ENCODE results near the gene SNAPC2.
"Not testable (repeated sequence)": the region's sequence is repeated elsewhere in the genome, so short reads cannot be mapped to it uniquely, and the experiment has no call there.

SNAPC2 gene

DNA sequence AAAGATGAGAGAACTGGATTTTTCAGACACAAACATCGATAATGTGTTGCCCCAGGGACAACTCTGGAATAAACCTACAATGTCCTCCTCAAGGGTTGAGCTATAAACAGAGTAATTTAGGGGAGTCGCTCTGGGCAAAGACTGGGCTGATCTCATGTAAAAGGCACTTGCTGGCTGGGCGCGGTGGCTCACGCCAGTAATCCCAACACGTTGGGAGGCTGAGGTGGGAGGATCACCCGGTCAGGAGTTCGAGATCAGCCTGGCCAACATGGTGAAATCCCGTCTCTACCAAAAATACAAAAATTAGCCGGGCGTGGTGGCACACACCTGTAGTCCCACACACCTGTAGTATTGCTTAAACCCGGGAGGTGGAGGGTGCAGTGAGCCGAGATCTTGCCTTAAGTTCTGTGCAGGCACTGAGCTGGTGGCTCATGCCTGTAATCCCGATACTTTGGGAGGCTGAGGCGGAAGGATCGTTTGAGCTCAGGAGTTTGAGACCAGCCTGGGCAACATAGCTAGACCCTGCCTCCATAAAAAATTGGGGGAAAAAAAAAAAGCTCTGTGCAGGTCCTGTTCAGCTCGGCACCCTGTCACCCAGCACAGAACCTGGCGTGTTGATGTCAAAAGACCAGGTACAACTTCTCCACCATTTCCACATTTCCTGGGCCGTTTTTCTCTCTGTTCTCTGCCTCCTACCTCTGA is 21.9 kb downstream of the SNAPC2 start:
- DNase-seq = no peak

DNA sequence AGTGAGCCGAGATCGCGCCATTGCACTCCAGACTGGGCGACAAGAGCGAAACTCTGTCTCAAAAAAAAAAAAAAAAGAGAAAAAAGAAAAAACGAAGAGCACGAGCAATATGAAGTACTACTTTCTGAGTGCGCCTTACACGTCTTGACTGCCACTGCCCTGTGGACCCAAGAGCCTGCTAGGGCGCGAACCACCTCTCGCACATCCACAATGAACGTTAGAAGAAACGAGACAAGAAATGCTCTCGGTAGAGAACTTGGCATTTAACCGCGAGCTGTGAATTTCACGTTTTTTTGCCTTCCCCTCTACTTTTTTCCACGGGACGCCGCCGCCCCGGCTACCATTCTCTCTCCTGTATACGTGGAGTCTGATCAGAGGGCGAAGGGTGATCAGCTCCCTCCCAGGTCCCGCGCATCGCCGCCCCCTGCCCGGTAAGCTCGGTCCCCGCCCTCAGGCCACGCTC is 22.9 kb downstream of the SNAPC2 start:
- DNase-seq = no peak

DNA sequence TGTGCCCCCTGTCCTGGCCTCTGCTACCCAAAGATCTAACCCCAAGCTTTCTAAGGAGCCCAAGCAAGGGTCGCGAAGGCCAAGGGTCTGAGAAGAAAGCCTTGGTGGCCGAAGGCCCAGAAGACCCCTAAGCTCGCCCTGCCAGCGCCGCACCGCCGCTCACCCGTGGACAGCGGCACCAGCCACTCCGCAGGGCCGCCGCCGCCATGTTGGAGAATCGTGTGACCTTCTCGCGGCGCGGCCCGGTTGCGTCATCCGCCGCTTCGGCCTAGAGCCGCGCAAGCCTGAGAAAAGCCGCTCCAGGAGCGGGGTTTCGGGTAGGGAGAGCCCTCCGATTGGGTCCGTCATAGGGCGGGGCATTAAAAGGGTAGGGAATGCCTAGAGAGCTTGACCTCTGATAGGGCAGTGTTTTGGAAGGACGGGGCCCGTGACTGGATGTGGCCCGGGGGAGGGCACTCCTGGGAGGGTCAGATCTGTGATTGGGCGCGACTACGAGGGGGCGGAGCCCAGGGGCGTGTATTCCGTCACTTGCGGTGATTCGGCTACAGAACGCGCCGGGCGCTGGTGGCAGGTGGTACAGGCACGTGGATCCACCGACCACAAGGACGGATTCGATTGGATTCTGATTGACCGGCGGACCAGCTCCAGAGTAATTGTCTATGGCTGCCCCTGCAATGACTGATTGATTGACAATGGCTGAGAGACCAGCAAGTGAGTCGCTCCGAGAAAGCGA is 23.5 kb downstream of the SNAPC2 start, which contains the start of gene TIMM44:
Gene TIMM44 (minus strand): TSS at position 223 of the 733 bp plus-strand sequence. CDS start 15 bp downstream, at position 208.
- DNase-seq = peak; percentile 99 to 100

DNA sequence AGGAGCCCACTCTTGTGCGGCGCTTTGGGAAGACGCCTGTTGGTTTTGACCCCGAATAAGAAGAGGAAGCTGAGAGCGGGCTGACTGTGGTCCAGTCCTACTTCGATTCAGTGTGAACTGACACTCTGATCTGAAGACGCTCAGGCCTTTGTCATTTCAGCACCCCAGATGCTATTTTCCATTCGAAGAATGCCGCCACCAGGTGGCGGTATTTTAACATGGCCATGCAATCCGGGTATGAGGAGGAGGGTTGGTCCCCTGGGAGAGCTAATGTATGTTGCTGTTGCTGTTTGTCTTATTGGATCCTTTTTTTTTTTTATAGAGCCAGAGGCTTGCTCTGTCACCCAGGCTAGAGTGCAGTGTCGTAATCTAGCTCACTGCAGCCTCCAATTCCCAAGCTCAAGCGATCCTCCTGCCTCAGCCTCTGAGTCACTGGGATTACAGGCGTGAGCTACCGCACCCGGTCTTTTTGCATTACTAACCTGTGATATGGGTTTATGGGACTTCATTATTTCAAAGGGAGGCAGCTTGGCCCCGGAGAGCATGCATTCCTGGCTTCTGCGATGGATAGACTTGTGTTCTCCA is 24.1 kb downstream of the SNAPC2 start:
- peak; percentile 92 to 96 for DNase-seq

DNA sequence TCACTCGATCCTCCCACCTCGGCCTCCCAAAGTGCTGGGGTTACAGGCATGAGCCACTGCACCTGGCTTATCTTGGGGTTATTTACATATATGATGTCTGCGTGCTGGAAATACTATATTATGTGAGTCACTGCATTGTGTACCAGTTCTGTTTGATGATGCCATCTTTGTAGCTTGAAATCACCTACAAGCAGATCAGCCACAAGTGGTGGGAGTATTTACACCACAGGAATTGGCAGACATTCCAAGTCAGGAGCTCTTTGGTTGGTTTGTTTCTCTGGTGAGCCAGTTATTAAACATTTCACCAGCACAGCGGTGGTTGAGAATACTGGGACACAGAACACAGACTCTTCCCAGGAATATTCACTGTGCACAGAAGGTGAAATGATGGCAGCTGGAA is 27.8 kb downstream of the SNAPC2 start:
- no peak for DNase-seq

DNA sequence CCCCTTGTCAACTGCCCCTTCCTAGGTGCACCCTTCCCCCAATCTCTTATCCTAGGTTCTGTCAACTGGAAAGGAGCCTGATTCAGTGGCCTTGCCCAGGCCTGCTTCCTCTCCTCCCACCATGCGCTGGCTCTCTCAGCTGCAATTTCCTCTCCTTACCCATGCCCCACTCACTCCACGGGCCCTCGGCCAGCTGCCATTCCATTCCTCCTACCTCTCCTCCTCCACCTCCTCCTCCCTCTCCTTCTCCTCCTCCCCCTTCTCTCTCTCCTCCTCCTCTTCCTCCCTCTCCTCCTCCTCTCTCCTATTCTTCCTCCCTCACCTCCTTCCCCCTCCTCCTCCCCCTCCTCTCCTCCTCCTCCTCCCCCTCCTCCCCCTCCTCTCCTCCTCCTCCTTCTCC is 32.9 kb downstream of the SNAPC2 start:
- DNase-seq = no peak

DNA sequence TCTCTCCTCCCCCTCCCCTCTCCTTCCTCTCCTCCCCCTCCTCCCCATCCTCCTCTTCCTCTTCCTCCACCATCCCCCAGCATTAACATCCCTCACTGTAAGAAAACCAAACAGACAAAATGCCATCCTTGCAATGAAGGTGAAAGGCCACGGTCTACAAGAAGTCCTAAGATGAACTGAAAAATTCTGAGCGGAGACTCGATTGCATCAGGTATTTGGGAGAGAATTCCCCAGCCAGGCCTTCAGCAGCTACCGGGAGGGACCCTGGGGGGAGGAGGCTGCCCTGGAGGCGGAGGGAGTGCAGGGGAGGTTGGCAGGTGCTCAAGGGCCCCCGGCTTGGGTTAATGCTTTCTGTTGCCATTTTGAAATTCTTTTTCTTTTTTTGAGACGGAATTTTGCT is 33.4 kb downstream of the SNAPC2 start:
- no peak for DNase-seq

DNA sequence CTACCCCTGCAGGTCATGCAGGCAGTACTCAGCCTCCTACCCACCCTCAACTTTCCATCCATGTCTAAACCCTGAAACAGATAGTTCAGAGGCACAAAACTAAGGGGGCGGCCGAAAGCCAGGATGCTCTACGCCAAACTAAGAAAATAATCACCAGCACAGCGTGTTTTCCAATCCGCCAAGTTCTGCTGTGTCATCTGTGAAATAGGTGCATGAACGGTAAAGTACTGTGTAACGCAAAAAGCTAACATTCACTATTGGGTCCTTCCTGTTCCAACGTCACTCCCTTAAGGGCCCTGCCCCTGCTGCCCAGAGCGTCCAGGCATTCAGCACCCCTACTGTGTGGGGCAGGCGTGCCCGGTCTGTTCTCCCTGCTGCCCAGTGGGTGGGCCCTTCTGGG is 35.6 kb downstream of the SNAPC2 start:
- no peak for DNase-seq

DNA sequence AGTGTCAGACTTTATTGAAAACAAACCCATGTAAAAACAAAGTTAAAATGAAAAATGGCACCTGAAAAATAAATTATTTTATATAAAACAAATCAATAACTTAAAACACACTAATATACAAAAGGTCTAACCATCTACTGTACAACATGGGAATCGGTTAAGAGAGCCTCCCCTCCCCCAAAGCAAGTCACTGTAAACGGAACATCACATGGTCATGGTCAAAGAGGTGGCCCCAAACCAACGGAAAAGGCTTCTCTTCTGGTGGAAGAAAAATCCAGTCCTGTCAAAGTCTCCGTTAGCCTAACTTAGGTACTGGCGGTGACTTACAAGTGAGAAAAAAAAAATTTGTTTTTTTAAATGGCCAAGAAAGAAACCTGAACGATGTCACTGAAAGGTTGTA is 39.1 kb downstream of the SNAPC2 start:
- DNase-seq = no peak

DNA sequence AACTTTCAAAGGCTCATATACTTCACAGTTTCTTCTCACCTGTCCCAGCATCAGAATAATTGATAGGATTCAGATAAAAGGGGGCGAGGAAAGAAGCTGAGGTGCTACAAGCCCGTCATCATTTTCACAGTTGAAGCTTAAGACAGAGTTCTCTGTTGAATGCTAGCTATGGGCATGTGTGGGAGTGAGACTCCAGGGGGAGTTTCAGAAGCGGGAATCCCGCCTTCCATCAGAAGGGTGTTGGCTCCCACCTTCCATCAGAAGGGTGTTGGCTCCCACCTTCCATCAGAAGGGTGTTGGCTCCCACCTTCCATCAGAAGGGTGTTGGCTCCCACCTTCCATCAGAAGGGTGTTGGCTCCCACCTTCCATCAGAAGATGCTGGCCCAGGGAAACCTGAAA is 40.9 kb downstream of the SNAPC2 start:
- not testable (repeated sequence) for DNase-seq

DNA sequence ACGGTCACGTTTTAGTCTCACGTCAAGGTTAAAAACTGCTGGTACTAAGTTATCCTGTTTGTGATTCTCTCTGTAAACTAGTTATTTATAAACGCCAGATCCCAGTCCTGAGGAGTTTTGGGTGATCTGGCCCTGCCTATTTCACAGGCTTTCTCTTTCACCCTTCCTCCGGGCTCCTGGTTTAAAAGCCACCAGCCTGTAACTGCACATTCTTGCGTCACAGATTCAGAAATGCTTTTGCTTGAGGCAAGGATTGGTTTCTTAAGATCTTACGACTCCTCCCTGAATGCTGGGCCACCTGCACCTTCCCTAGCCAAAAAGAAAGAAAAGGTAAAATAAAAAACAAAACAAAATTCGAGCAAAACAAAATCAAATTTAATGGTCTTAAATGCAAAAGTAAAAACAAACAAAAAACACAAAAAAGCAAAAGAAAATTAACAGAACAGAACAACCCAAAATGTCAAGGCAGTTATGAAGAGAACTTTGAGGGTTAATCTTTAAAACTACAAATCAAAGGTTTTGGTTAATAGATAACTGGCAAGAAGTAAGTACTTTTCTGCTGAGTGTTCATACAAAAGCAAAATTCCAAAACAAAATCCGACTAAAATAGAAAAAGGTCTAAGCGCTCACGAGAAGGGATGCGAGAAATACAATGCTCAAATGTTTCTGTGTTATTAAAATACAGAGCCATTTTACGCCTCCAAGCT is 41.9 kb downstream of the SNAPC2 start:
- DNase-seq = no peak

DNA sequence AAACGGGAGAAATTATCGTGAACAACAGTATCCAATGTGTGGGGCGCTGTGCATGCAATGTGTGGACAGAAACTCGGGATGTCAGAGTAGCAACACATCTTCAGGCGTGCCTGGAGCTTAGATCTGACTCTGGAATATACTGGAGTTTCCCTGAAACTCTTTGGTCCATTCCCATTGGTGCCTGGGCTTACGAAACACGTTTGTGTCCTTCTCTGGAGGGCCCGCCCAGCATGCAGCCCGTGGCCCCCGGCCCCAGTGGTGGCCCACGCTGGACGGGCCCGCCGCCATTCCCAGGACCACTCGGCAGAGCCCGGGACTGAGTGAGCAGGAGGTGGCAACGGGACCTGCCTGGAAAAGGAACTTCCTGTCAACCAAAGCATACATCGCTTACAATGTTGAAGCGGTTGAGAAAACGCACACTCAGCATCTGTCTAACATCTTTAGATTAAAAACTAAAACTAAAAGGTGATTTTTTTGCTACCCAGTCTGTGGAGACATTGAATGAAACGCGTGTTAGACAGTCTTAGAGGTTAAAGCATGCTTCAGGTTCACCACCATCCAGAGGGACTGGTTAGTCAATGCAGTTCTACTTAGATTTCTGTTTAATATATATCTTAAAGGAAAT is 42.6 kb downstream of the SNAPC2 start:
- no peak for DNase-seq

DNA sequence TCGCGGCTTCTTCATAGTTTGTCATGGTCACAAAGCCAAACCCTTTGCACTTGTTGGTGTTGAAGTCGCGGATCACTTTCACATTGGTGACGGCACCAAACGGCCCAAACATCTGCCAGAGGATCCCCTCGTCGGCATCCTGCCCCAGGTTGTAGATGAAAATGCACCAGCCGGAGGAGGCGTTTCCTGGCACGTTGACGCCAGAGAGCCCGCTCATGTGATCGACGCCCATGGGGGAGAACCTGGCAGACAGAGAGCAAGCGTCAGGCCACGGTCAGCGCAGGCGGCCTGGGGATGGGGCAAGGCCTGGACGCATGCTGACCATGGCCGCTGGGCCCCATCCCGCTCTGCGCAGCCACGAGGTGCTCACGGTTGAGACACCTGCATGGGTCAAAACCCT is 43.4 kb downstream of the SNAPC2 start:
- DNase-seq = no peak

DNA sequence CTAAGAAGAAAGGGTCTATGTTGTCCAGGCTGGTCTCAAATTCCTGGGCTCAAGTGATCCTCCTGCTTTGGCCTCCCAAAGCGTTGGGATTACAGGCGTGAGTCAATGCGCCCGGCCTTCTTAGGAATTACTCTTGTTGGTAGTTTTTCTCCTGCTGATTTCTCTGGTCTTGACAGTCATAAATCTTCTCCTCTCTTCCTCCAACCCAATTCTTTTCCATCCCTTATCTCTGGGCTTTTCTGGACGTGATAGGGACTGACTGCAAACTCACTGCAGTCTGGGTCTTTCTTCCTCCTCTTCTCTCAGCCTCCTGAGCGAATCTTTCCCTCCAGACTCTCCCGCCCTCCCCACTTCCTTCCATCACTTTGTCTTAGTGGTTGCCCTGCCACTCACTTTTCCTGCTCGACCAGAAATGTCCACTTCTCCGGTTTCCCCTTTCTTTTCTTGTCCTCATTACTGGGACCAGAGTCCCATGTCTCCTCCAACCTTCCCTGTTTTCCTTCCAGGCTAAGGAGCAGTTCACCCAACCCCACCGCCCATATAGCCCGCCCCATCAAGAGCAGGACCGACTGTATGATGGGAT is 45.2 kb downstream of the SNAPC2 start:
- no peak for DNase-seq

DNA sequence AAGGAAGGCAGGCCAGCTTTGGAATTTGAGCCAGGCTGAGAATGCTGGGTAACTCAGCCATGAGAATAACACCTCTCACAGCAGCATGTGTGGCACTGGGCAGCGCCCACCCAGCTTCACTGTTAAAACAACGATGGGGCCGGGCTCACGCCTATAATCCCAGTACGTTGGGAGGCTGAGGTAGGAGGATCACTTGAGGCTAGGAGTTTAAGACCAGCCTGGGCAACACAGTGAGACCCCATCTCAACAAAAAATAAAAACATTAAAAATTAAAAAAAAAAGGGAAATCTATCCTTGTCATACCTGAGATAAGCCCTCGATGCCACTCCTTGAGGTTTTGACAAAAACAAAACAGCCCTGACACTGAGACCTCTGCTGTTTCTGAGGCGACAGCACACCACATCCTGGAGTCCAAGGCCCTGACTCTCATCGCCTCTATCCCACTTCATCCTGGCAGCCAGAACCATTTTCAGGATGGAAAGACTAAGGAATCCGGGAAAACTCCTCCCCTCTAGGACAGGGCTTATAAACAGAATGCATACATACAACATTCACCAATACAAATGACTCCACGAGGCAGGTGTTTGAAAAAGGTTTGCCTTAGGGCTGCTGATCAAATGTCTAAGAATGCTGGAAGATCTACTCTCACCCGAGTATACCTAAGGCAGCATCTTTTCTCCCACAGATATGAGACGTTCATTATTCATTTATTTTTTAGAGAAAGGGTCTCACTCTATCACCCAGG is 46.0 kb downstream of the SNAPC2 start:
- no peak for DNase-seq

DNA sequence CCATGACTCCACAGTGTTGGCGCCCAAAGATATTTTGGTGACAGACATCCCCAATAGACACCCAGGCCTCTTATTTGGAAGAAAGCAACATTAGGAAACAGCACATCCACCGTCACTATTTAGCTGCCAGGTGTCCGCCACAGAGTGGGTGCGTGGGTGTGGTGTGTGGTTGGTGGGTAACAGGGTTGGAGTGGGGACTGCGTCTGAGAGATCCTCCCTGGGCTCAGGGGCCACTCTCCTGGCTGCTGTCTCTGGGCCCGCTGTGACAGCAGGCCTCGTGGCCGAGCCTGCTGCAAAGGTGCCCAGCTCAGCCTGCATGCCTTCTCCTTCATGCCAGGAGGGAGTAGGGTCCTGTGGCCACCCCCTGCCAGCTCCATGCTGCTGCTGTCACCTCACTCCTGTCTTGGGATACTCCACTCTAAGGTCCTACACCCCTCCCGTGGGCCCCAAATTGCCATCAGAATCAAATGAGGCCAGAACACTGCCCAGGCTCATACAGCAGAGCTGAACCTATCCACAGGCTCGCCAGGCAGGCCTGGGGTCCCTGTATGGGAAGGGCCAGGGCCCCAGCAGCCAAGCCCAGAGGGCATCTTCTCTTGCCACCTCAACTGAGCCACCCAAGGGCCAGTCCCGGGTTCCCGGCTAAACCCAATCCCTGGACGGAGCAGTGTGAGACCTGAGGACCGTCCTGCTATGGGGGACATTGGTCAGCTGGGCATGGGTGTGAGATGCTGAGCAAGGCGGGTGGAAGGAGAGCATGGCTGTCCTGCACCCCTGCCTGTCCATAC is 48.1 kb downstream of the SNAPC2 start:
- DNase-seq = no peak

DNA sequence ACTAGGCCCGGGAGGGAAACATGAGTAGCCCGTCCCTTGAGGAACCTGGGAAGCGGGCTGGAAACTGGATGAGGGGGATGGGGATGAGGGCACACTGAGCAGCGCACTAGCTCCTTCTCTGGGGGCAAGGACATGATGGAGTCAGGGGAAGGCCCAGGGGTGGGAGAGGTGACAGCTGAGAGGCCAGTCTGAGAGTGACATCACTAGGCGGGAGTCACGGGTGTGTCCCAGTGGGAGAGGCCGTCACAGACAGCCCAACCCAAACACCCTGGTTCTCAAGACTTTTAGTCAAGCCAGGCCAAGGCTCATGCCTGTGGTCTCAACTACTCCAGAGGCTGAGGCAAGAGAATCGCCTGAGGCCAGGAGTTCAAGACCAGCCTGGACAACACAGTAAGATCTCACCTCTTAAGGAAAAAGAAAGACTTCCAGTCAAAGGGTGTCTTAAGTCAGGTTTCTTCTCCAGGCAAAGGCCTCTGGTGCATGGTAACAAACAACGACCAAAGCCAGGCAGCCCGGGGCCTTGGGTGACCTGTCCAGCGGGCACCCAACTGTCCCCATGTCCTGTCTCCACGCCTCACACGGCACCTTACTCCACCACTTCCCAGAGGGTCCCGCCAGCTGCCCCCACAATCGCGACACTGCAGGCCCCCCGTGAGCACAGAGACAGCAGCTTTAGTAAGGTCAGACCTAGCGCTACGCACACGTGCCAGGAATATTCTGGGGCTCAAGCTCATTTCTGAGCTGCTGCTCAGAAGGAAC is 48.8 kb downstream of the SNAPC2 start:
- no peak for DNase-seq

DNA sequence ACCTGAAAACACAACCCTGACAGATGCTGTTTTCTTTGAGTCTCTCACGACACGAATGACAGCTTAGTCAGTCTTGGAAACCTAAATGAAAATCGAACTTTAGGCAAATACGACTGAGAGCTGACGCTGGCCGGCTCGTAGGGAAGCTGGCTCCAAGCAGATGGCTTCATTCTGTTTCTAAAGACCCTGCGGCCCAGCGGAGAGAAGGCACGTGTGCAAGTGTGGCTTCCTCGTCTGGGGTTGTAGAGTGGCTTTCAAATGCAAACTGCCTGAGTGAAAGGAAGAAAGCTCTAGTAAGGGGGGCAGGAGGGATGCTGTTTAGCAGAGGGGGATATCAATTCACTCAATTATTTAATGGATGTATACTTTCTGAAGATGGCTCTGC is 49.4 kb downstream of the SNAPC2 start:
- DNase-seq = no peak

DNA sequence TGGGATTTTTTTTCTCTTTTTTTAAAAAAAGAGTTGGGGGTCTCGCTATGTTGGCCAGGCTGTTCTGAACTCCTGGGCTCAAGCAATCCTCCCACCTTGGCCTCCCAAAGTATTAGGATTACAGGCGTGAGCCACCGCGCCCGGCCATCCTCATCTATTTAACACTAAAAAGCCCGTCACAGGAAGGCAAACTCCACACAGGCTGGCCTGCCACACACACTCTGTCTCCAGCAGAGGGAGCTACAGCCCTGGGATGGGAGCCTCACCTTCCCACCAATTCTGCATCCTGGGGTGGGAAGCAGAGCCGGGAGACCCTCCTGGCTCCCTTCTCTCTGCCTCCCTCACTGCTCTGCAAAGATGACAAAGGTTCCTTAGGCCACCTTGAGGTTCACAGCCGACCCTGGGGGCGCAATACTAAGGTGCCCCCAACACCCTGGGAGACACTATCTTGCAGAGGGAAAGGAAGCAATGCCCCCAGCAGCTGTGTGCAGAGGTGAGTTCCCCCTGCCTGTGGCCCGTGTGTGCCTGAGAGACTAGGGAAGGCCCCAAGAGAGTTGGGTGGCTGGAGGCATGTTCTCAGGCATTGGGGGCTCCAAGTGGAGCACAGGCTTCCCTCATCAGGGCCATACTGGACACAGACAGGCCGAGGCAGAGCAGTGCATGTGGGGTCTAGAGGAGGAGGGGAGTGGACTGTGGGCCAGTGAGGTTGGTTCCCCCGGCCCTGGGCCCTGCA is 50.7 kb downstream of the SNAPC2 start:
- DNase-seq = peak; percentile 17 to 30
